Measurements from ENCODE around the gene PHB1.

Gene PHB1

DNA sequence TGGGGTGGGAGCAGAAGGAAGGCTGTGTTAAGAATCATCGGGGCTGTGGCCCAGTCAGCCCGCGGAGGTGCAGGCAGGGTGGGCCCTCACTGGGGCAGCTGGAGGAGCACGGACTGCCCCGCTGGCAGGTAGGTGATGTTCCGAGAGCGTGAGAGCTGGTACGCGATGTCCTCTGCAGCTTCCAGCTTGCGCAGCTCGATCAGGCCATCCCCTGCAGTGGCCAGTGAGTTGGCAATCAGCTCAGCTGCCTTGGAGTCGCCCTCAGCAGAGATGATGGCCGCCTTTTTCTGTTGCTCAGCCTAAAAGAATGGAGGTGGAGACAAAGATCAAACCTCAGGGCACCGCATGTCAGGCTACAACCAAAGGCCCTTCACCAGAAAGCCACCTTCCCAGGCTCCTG is 9.8 kb downstream of the PHB1 start:
- TF ChIP-seq GATA1 (IDR thresholded peaks at IDR 0.05; ENCODE audit: low read depth, low read length) (no peak), POLR2A (IDR thresholded peaks at IDR 0.05; ENCODE audit: low read length) (no peak)
- DNase-seq, result no peak

DNA sequence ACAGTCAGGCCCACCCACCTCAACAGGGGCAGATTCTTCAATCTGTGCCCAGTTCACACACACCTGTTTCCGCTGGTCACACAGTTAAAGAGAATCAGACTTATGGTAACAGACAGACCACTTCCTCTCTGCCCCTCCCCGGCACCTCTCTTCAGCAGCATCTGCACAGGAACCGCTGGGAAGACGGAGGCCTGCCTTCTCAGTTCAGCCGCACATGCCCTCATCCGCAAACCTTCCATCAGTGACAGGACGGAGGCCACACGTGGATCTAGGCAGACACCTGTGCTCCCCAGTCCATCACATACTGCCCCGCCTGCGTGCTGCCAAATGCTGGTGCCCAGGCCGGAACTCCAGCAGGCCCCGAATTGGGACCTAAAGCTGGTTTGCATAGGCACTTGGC is 10.3 kb downstream of the PHB1 start:
- TF ChIP-seq POLR2A (IDR thresholded peaks at IDR 0.05; ENCODE audit: low read length) (no peak), GATA1 (IDR thresholded peaks at IDR 0.05; ENCODE audit: low read depth, low read length) (no peak)
- DNase-seq, result no peak

DNA sequence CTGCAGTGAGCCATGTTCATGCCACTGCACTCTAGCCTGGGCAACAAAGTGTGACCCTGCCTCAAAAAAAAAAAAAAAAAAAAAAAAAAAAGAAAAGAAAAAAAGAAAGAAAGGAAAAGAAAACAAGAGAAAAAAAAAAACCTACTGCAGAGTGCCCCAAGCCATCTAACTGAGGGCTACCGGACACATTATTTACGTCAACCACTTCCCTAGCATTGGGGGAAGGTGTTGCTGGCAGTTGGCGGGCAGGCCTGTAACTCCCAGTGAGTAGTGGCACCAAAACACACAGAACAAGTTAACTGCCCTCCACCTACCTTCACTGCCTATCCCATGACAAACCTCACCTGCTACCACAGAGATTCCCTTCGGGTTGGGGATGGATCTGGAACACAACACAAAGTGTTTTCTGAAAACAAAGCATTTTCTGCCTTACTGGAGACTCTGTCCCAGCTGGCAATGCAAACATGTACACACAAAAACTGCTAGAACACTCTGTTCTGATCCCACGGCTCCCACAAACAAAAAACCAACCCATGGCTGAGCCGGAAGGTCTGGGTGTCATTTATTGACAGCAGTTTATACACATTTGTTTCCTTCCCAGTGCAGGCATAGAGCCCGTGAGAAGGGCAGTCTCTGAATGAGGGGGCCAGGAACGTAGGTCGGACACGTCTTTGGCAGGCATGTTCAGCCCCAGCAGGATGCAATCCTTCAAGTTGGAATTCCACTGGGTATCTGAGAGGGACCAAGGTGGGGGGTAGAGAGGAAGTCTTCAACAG is 11.0 kb downstream of the PHB1 start:
- no peak for DNase-seq
- TF ChIP-seq POLR2A (IDR thresholded peaks at IDR 0.05; ENCODE audit: low read length) (no peak), GATA1 (IDR thresholded peaks at IDR 0.05; ENCODE audit: low read depth, low read length) (no peak)

GRCh38 chr17:49402706-49403105 is 12.0 kb downstream of the PHB1 start:
- no peak for DNase-seq
- TF ChIP-seq GATA1 (IDR thresholded peaks at IDR 0.05; ENCODE audit: low read depth, low read length), result no peak
- TF ChIP-seq POLR2A (IDR thresholded peaks at IDR 0.05; ENCODE audit: low read length), result no peak

GRCh38 chr17:49401971-49402611 is 12.6 kb downstream of the PHB1 start:
- DNase-seq, result no peak
- TF ChIP-seq POLR2A (IDR thresholded peaks at IDR 0.05; ENCODE audit: low read length), result no peak
- no peak for TF ChIP-seq GATA1 (IDR thresholded peaks at IDR 0.05; ENCODE audit: low read depth, low read length)

- no peak for DNase-seq
- TF ChIP-seq GATA1 (IDR thresholded peaks at IDR 0.05; ENCODE audit: low read depth, low read length) (no peak), POLR2A (IDR thresholded peaks at IDR 0.05; ENCODE audit: low read length) (no peak)
Observed at GRCh38 chr17:49399995-49400394, 14.7 kb downstream of the PHB1 start.

GRCh38 chr17:49397586-49397985 is 17.1 kb downstream of the PHB1 start:
- DNase-seq, result no peak
- TF ChIP-seq GATA1 (IDR thresholded peaks at IDR 0.05; ENCODE audit: low read depth, low read length) (no peak), POLR2A (IDR thresholded peaks at IDR 0.05; ENCODE audit: low read length) (no peak)

DNA sequence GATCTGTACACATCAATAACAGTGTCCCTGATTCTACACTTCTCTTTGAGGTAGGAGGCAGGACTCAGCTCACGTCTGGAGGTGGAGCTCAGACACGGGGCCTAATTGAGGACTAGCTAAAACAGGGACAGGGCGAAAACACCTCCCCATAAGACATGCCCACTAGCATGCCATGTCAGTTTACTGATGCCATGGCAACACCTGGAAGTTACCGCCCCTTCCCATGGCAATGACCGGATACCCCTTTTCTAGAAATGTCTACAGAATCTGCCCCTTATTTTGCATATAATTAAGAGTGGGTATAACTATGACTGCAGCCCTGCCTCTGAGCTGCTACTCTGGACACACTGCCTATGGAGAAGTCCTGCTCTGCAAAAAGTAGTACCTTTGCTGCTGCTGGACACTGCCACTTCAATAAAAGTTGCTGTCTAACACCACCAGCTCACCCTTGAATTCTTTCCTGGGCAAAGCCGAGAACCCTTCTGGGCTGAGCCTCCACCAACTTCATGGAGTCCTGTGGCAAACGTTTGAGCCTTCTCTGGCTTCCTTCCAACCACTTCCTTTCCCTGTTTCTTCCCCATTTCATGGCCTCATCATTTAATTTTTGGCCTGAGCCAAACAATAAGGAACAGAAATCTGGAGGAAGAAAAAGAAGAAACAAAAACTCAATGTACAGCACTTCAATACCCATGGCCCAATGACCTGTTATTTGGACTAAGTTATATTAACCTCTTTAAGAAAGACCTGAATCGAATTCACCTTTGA is 21.0 kb downstream of the PHB1 start:
- DNase-seq, result no peak
- TF ChIP-seq GATA1 (IDR thresholded peaks at IDR 0.05; ENCODE audit: low read depth, low read length) (no peak), POLR2A (IDR thresholded peaks at IDR 0.05; ENCODE audit: low read length) (no peak)

GRCh38 chr17:49390548-49391324 is 23.9 kb downstream of the PHB1 start:
- TF ChIP-seq POLR2A (IDR thresholded peaks at IDR 0.05; ENCODE audit: low read length), result no peak
- TF ChIP-seq GATA1 (IDR thresholded peaks at IDR 0.05; ENCODE audit: low read depth, low read length), result no peak
- peak; percentile 18 to 39 for DNase-seq

DNA sequence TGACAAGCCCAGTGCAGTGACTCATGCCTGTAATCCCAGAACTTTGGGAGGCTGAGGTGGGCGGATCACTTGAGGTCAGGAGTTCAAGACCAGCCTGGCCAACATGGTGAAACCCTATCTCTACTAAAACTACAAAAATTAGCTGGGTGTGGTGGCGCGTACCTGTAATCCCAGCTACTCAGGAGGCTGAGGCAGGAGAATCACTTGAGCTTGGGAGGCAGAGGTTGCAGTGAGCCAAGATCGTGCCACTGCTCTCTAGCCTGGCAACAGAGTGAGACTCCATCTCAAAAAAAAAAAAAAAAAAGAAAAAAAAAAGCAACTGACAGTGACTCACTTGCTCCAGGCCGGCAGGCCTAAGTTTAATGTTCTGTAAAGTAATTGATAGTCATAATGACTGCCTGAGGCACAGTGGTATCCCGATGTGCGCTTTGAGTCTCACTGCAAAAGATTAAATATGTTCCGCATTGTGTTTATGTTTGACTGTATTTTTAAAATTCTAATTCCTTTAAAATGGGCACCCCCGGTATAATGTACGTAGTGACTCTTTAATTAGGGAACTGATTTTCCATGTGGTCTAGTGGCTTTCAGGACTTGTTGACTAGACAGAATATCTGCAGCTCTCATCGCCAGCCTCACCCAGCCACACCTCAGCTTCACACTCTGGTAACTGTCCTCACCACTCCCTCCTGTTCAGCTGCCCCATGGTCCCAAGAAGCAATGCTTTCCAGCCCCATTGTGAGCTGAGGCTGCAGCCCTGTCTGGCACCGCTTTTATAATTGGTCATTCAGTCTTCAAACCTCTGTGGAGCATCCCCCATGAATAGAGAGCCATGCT is 25.0 kb downstream of the PHB1 start:
- peak; percentile 29 to 51 for DNase-seq

GRCh38 chr17:49388692-49389513 is 25.8 kb downstream of the PHB1 start:
- no peak for DNase-seq

GRCh38 chr17:49388290-49388640 is 26.4 kb downstream of the PHB1 start:
- no peak for DNase-seq
- no peak for TF ChIP-seq POLR2A (IDR thresholded peaks at IDR 0.05; ENCODE audit: low read length)

More at GRCh38 chr17:49388692-49389513, 25.8 kb downstream of the PHB1 start:
- no peak for TF ChIP-seq POLR2A (IDR thresholded peaks at IDR 0.05; ENCODE audit: low read length)
- TF ChIP-seq GATA1 (IDR thresholded peaks at IDR 0.05; ENCODE audit: low read depth, low read length), result no peak

Measured in erythroblast (primary cell).